ENCODE measurements around the gene KIAA1217.
"Not testable (repeated sequence)": the region's sequence is repeated elsewhere in the genome, so short reads cannot be mapped to it uniquely, and the experiment has no call there.

DNA sequence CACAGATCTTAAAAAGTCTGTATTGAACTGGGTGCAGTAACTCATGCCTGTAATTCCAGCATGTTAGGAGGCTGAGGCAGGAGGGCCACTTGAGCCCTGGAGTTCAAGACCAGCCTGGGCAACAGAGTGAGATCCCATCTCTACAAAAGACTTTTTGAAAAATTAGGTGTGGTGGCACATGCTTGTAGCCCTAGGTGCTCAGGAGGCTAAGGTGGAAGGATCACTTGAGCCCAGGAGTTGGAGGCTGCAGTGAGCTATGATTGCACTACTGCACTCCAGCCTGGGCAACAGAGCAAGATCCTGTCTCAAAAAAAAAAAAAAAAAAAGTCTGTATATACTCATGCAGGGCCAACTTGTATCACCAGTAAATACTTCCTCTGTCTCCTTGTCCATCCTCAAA lies 273.8 kb downstream of the KIAA1217 start:
- not testable (repeated sequence) for TF ChIP-seq ZNF138 (CRISPR knock-in tag; conservative IDR thresholded peaks at IDR 0.05); NR3C1 (CRISPR knock-in tag; conservative IDR thresholded peaks at IDR 0.05; ENCODE audit: low read depth); PRDM15 (CRISPR knock-in tag; IDR thresholded peaks at IDR 0.05); CTCF (IDR thresholded peaks at IDR 0.05); KAT7 (CRISPR knock-in tag; IDR thresholded peaks at IDR 0.05; ENCODE audit: borderline replicate concordance); STAT6 (CRISPR knock-in tag; conservative IDR thresholded peaks at IDR 0.05; ENCODE audit: low read depth); HMGXB4 (CRISPR knock-in tag; IDR thresholded peaks at IDR 0.05)
